Fibroblast of the aortic adventitia (primary cell): ENCODE data around the gene CYP1A1. TPM values are rescaled to one million over a fixed set of nuclear protein-coding genes. Genes with fewer than 3 reads are reported as not detected.
A peak's percentile ranks its signal among the peaks of the same experiment; 100 is the strongest.

Source experiments
- DNase-seq: peaks from one replicate; pipeline ENCODE4 v3.0.0-alpha.2; 2010; ENCODE audit warnings: low read depth
- H3K4me3 ChIP-seq: 2 replicates; pipeline ENCODE4 v1.5.1; 2011; ENCODE audit warnings: low read depth, mild to moderate bottlenecking, control low read depth, low read length, moderate library complexity
- total RNA-seq: library from RNA; depleted of rRNA; stranded (reverse); fragments of >200 nt; gene quantifications from 2 replicates; pipeline ENCODE4 v1.2.3, GENCODE V29; 2012; ENCODE audit warnings: low replicate concordance
- TF ChIP-seq, protein P1 (sequence below): IDR thresholded peaks from 2 replicates; pipeline ENCODE4 v1.5.1; 2011; ENCODE audit warnings: mild to moderate bottlenecking, low read length, control low read depth, inconsistent platforms; ENCODE audit not compliant: insufficient read depth

Gene CYP1A1, protein sequence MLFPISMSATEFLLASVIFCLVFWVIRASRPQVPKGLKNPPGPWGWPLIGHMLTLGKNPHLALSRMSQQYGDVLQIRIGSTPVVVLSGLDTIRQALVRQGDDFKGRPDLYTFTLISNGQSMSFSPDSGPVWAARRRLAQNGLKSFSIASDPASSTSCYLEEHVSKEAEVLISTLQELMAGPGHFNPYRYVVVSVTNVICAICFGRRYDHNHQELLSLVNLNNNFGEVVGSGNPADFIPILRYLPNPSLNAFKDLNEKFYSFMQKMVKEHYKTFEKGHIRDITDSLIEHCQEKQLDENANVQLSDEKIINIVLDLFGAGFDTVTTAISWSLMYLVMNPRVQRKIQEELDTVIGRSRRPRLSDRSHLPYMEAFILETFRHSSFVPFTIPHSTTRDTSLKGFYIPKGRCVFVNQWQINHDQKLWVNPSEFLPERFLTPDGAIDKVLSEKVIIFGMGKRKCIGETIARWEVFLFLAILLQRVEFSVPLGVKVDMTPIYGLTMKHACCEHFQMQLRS
- 0.63 TPM in 1 of 2 replicates, not detected in the other for total RNA-seq

DNA sequence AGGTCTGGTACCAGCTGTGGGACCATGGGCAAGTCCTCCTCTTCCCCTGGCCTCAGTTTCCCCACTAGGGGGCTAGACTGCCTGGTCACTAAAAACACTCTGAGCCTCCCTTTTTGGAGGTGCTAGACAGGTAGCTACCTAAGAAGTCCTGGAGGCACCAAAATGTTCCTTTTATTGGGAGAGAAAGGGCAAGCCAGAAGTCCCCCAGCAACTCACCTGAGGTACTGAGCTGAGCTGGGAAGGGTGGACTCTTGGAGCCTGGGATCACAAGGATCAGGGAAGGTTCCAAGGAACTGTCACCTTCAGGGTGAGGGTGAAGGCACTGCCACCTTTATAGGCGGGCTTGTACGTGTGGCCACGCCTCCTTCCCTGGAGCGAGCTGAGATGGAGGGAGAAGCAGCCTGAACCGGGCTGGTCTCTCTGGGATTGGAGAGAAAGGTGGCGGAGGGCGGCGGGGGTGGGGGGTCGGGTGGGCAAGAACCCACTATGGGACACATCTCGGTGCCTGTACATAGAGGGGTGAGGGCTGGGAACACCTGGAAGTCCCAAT, at the start of gene CYP1A1:
Gene CYP1A1, minus strand, starts transcription at position 304 of the 550 bp plus-strand sequence. CDS start 2,431 bp downstream, outside the sequence.
- TF ChIP-seq, protein P1, sequence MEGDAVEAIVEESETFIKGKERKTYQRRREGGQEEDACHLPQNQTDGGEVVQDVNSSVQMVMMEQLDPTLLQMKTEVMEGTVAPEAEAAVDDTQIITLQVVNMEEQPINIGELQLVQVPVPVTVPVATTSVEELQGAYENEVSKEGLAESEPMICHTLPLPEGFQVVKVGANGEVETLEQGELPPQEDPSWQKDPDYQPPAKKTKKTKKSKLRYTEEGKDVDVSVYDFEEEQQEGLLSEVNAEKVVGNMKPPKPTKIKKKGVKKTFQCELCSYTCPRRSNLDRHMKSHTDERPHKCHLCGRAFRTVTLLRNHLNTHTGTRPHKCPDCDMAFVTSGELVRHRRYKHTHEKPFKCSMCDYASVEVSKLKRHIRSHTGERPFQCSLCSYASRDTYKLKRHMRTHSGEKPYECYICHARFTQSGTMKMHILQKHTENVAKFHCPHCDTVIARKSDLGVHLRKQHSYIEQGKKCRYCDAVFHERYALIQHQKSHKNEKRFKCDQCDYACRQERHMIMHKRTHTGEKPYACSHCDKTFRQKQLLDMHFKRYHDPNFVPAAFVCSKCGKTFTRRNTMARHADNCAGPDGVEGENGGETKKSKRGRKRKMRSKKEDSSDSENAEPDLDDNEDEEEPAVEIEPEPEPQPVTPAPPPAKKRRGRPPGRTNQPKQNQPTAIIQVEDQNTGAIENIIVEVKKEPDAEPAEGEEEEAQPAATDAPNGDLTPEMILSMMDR, result no peak
- H3K4me3 ChIP-seq, result peak within 1 kb of the TSS; percentile 62
- no peak for DNase-seq

DNA sequence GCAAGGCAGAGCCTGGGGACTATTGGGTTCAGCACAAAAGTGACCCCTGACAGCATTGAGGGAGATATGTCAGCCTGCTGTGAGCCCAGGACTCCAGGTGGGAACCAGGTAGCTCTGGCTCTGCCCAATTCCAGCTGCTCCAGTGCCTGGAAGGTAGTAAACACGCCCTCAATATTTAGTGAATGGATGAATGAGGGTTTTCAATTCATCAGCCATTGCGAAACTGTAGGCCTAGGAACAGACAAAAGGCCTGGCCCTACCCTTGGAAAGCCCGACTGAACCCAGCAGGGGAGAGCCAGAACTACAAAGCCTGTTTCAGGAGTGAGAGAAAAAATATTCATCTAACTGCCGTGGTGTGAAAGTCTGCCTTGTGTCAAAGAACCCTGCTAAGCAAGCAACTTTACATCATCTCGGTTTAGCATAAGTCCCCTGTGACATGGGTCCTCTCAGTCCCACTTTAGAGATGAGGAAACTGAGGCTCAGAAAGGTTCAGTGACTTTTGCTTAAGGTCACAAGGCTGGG, 48.5 kb upstream of the CYP1A1 start:
- H3K4me3 ChIP-seq, result no peak overlapping the region
- DNase-seq, result no peak
- TF ChIP-seq, protein P1, result no peak

DNA sequence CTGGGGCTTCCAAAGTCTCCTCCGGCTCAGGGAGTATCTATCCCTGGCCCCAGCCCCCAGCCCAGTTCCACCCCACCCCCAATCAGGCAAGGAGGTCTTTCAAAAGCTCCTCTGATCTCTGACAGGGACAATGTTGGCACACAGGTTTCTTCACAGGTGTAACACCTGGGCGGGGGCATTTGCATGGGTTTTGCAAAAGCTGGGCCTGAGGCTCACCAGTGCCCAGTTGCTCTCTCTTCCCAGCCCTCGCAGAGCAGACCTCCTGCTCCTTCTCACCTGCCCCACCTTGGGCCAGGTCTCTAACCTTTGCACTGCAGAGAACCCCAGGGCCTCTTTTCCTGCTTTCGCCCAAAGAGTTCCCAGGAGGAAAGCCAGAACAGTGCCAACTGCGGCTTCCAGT, 48.0 kb upstream of the CYP1A1 start:
- H3K4me3 ChIP-seq, result no peak overlapping the region
- TF ChIP-seq, protein P1, result no peak
- DNase-seq, result no peak

DNA sequence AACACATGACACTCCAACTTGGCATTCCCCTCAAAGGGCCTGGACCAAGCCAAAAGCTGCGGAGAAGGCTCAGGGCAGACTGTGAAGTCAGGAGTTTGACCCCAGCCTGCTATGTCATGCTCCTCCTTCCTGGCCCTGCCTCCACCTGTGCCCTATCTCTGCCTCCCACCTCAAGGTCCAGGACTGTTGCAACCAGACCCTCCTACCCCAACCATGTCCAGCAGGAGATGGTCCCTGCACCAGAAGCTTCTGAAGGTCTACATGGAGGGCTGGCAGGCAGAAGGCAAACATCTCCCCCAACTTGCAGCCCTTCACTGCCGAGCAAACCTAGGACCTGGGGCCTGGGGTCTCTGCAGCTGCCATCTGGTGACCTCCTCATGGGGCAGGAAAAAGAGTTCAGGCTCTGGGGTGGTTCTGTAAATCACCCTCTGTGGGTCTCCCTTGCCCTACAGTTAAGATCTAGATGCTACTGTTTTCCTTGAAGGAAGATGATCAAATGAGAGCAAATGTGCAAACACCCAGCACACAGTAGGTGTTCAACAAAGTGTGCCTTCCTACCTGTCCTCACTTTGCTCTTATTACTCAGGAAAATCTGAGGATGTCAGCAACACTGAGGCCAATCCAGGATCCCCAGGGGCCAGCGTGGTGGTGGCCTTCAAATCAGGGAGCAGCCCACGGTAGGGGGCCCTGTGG, 45.0 kb upstream of the CYP1A1 start:
- TF ChIP-seq, protein P1, result no peak
- DNase-seq, result no peak

DNA sequence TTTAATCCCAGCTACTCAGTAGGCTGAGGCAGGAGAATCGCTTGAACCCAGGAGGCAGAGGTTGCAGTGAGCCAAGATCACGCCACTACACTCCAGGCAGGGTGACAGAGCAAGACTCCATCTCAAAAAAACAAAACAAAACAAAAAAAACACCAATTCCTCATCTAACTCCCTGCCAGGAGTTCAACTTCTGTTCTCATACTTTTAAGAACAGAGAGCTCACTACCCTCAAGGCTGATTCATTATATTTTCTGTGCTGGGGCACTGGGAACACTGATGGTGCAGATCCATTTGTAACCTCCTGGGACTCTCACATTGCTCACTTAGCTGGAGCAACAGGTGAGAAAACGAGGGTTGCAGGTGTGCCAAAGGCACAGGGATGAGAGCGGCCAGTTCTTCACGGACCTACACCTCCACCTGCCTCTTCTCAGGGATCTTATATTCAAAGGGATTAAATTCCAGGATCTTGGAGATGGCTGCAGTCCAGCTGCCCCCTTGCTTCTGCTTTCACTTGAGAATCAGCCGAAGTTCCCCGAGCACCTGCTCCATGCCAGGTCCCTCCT, 44.2 kb upstream of the CYP1A1 start:
- H3K4me3 ChIP-seq, result no peak overlapping the region
- TF ChIP-seq, protein P1, result no peak
- no peak for DNase-seq

More for the DNA sequence above, 45.0 kb upstream of the CYP1A1 start:
- H3K4me3 ChIP-seq, result no peak overlapping the region

DNA sequence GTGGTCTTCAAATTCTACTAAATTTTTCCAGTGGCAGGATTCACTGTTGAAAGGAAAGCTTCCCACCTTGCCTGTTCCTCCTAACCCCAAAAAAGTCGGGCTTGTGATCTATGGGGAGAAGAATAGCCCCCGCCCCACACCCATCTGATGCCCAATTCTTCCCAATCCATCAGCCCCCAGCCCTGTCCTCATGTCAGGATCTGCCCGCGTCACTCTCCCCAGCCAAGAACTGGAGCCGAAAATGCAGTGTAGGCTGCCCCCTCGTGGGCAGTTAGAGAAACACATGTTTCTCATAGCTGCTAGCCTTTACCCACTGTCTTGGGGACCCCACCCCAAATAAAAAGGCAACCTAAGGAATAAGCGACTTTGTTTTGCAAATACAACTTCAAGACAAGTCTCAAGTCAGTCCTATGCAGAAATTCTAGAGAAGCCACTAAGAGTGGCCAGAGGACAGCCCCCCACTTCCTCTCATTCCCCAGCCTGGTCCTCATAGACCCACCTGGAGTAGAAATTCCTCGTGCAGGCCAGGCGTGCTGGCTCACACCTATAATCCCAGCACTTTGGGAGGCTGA, 43.5 kb upstream of the CYP1A1 start:
- H3K4me3 ChIP-seq, result peak overlapping the region; percentile 40
- peak; percentile 54 for DNase-seq
- TF ChIP-seq, protein P1, result peak; percentile 65
